ENCODE data around the gene PXDC1. TPM values are rescaled to one million over a fixed set of nuclear protein-coding genes. Genes with fewer than 3 reads are reported as not detected.
"Not testable (repeated sequence)": the region's sequence is repeated elsewhere in the genome, so short reads cannot be mapped to it uniquely, and the experiment has no call there.

PXDC1 gene
- total RNA-seq, 1 donor from 2014 or later: 103 TPM

- DNase-seq (ENCODE audit: low read depth in 2 of 2): no peak
These were observed 38.5 kb downstream of the PXDC1 start for GRCh38 chr6:3712827-3713665.

GRCh38 chr6:3711776-3712175, 39.7 kb downstream of the PXDC1 start:
- no peak for DNase-seq (ENCODE audit: low read depth in 2 of 2)

GRCh38 chr6:3710403-3710802, 41.1 kb downstream of the PXDC1 start:
- DNase-seq (ENCODE audit: low read depth in 2 of 2): no peak

GRCh38 chr6:3708540-3708939, 43.0 kb downstream of the PXDC1 start:
- no peak for DNase-seq (ENCODE audit: low read depth in 2 of 2)

GRCh38 chr6:3707751-3708412, 43.6 kb downstream of the PXDC1 start:
- DNase-seq (ENCODE audit: low read depth in 2 of 2): peak in 1 of 2 donors; percentile 11

GRCh38 chr6:3707024-3707423, 44.5 kb downstream of the PXDC1 start:
- DNase-seq (ENCODE audit: low read depth in 2 of 2): peak; percentile 82 to 90

DNA sequence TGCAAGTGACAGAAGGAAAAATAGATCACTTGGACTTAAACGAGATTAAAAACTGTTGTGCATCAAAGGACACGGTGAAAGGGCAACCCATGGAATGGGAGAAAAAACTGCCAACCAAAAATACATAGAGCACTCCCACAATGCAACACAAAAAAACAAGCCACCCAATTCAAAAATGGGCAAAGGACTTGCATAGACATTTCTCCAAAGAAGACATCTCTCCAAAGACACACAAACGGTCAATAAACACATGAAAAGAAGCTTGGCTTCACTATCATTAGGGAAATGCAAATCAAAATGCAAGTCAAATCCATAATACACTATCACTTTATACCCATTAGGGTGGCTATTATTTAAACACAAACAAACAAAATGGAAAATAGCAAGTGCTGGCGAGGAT, 45.0 kb downstream of the PXDC1 start:
- no peak for DNase-seq (ENCODE audit: low read depth in 2 of 2)

DNA sequence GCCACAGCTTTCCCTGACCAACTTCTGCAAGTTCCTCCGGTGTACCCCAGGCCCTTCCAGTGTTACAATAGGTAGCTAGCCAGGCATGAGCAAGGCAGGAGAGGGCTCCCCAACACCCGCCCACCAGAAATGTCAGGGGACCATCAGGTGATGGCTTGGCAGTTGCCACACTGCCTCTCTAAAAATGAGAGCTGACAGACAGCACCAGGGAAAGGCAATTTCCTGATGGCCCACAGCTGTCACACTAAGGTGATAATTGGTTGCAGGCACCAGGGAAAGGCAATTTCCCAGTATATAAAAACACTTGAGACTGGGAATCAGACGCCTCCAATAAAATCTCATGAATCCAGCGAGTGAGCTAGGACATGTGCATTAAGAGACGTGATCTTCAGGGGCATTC, 49.9 kb downstream of the PXDC1 start:
- no peak for DNase-seq (ENCODE audit: low read depth in 2 of 2)

DNA sequence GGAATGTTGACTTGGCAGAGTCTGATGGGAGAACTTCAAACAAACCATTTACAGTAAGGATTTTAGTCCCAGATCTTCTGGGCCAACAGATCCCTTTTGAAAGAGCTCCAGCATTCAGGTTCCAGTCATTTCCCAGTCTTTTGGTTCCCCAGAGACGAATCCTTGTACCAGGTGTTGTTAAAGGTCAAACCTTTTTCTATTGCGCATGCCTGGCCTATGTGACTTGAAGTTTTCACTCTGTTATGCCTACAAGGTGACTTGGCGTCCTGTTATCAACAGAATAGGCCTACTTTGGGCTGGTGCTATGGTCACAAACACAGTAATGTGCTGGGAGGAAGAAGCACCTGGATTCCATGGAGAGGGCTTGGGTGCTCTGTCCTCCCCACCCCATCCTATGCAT, 52.3 kb downstream of the PXDC1 start:
- DNase-seq (ENCODE audit: low read depth in 2 of 2): no peak

GRCh38 chr6:3698021-3698420, 53.5 kb downstream of the PXDC1 start:
- no peak for DNase-seq (ENCODE audit: low read depth in 2 of 2)

DNA sequence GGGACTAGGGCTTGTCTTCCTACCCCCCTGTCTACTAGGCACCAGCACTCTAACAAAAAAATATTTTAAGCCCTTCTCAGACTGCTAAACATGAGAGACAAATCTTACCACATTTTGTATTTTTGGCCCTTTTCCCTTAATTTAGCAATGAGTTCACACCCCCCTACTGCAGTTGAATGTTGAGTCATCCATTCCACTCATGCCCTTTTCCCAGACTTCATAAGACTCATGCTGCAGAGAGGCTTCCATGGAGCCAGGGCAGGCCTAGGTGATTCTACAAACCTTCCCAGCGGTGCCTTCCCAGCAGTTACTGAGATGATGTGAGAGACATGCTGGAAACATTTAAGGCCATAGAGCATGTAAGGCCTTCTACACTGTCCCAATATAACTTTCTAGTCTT, 53.9 kb downstream of the PXDC1 start:
- DNase-seq (ENCODE audit: low read depth in 2 of 2): no peak

DNA sequence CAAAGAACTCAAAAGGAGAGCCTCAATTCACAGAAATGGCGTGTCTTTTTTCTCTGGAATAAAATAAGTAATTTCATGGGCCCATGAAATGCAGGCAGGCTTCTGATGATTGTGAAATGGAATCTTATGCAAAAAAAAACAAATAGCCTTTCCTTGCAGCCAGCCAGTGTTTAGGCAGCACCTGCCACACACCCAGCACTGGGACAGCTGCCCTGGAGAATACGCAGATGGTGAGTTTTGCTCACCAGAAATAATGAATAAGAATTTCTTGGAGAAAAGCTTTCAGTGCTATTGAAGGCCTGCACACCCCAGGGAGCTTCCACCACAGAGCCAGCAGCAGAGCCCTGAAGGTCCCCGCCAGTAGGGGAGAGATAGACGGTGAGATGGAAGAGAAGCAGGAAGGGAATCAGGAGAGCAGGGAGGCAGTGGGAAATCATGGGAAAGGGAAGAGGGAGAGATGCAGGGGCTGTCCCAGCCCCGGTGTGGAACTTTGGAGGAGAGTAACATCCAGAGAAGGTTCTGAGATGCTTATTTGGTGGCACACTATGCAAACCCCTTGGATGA, 54.9 kb downstream of the PXDC1 start:
- DNase-seq (ENCODE audit: low read depth in 2 of 2): no peak

- no peak for DNase-seq (ENCODE audit: low read depth in 2 of 2)
These were observed 56.3 kb downstream of the PXDC1 start for GRCh38 chr6:3695065-3695817.

DNA sequence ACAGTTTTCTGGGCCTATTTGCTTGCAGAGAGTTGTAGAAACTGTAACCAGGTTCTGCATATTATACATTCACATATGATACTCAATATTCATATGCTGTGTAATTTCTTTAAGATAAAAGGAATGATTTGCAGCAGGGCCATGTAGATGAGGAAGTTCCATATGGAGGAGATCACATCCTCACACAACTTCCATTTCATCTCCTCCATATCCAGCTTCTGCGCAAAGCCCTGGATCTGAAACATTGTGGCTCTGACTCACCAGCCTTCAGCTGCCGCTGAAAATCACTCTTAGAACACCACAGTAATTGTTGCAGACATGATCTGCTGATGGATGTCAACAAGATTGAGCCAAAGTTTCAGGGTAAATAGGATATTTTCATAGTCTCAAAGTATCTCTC, 57.7 kb downstream of the PXDC1 start:
- no peak for DNase-seq (ENCODE audit: low read depth in 2 of 2)

- DNase-seq (ENCODE audit: low read depth in 2 of 2): no peak
These were observed 61.0 kb downstream of the PXDC1 start for GRCh38 chr6:3690506-3690905.

DNA sequence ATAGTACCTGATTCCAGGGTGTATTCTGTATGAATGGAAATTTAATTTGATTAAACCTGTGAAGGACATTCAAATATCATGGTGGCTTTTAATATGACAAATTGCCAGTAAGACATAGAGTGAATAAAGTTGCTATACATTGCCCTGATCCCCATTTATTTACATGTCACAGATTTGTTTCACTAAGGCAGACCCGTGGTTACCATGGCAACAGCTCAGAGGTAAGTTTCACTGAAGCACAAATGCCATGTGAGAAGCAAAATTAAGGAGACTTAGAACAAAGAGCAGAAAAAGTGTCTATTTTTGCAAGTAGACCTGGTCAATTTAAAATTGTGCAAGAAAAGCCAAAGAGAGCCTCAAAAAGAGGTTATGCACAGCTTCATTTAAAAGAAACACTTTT, 63.7 kb downstream of the PXDC1 start:
- DNase-seq (ENCODE audit: low read depth in 2 of 2): no peak

DNA sequence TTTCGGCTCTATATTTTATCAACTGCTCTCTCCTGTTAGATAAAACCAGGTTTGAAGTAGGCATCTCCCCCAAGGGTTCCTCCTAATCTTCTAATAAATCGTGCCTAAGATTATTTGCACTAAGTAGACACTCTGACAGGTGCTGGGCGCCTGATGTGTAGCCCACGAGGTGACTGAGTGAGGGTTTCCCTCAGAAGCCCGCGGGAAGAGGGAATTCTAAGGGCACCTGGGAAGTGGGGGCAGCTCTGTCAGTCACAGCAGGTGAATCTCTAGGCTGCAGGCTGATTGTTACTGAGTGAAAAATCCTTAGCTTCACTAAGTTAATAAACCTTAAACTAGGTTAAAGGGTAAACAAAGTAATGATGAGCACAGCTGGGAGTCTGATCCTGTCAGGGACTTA, 68.2 kb downstream of the PXDC1 start:
- DNase-seq (ENCODE audit: low read depth in 2 of 2): no peak

GRCh38 chr6:3678946-3679345, 72.6 kb downstream of the PXDC1 start:
- no peak for DNase-seq (ENCODE audit: low read depth in 2 of 2)

DNA sequence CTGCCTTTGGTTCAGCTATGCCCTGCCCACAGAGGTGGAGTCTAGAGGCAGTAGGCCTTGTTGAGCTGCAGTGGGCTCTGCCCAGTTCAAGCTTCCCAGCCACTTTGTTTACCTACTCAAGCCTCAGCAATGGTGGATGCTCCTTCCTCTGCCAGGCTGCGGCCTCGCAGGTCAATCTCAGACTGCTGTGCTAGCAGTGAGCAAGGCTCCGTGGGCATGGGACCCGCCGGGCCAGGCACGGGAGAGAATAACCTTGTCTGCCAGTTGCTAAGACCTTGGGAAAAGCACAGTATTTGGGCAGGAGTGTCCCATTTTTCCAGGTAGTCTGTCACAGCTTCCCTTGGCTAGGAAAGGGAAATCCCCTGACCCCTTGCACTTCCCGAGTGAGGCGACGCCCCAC, 73.8 kb downstream of the PXDC1 start:
- not testable (repeated sequence) for DNase-seq (ENCODE audit: low read depth in 2 of 2)

- not testable (repeated sequence) for DNase-seq (ENCODE audit: low read depth in 2 of 2)
These were observed 74.2 kb downstream of the PXDC1 start for GRCh38 chr6:3677351-3677750.

Measured in lung microvascular endothelial cell (primary cell).